GM19238 (cell line): Measurements from ENCODE around the gene DDR2.
"Not testable (repeated sequence)": the region's sequence is repeated elsewhere in the genome, so short reads cannot be mapped to it uniquely, and the experiment has no call there.

Experiments
- DNase-seq: peaks from one replicate; pipeline ENCODE4 v3.0.0; 2011; ENCODE audit warnings: low spot score; ENCODE audit not compliant: insufficient read length

Gene DDR2

DNA sequence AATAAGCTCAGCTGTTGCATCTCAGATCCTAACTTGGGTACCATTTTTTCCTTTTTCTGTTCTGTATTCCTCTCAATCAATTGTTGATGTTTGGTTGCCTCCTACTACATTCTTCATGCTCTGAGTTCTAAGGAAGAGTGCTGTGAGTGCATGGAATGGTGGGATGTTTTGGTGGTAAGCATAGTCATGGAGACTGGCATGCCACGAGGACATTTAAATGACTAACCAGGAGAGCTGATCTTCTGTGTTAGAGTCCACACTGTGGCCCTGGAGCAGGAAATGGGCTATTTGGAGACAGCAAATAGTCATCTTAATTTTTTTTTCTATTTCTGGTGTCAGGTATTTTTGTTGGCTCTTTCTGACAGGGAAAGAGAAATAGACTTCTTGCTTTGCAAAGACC is 88.7 kb downstream of the DDR2 start:
- DNase-seq, result no peak

DNA sequence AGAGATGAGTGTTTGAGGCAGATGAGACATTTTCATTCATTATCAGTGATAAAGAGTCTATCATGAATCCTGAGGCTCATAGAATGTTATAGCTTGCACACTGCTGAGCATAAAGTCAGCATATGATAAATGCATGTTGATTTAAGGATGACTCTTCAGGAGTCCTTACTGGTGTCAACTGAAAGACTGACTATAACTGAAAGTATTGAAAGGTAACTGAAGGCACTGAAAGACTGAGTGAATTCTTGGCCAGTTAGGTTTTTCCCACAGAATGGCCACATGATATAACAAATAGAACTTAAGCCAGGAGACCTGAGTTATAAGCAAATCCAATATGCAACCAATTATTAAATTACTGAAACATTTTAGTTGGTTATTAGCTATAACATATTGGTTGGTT is 89.2 kb downstream of the DDR2 start:
- DNase-seq, result no peak

DNA sequence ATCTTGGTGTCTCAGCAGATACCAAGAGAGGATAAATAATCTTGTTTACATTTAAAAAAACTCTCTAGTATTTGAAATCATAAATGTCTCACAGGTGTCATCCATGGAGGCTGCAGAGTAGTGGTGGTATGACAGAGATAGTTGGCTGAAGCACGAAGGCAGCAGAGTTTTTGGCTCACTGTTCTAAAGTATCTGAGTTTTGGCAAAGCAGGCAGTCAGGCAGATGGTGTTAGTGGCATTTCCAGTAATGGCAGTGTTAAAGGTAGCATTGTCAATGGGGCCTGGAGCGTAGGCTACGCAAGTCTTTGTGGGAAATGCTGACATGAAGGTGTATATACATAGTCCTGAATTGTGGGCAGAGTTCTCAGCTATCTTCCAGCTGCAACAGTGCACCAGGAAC is 89.8 kb downstream of the DDR2 start:
- no peak for DNase-seq

DNA sequence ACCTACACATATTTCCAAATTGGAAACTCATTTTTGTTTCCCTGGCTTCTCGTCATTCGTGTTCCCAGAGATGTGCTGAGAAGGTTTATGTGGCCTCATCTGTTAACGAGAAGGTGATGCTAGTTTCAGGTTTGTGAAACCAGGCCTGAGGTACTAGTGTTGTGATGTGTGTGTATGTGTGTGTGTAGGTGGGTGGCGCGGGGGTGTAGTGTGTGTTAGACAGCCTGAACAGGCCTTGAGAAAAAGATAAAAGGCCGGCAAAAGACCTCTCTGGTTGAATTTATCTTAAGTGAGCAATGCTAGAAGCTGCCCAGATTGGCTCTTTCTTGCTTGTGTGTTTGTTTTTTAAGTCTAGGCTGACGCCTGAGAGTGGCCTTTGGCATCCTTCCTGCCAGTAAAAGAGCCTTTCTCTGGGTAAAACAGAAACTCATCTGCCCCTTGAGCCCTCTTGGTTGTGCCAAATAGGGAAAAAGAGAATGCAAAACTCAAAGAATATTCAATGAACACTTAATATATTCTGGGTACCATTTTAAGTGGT is 92.4 kb downstream of the DDR2 start:
- DNase-seq, result no peak

DNA sequence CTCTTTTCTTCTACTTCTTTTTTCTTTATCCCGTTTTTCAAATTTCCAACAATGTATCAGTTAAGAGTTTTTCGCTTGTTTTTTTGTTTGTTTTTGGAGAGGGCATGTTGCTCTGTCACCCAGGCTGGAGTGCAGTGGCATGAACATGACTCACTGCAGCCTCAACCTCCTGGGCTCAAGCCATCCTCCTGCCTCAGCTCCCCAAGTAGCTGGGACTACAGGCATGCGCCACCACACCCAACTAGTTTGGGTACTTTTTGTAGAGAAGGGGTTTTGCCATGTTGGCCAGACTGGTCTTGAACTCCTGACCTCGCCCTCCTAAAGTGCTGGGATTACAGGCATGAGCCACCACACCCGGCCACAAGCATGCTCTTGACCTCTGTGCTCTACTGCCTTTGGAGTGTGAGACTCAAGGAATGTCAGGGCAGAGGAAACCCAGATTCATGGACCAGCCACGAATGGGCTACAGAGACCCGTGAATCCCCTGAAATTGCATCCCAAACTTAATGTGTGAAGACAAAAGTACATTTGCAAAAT is 93.1 kb downstream of the DDR2 start:
- DNase-seq, result no peak

DNA sequence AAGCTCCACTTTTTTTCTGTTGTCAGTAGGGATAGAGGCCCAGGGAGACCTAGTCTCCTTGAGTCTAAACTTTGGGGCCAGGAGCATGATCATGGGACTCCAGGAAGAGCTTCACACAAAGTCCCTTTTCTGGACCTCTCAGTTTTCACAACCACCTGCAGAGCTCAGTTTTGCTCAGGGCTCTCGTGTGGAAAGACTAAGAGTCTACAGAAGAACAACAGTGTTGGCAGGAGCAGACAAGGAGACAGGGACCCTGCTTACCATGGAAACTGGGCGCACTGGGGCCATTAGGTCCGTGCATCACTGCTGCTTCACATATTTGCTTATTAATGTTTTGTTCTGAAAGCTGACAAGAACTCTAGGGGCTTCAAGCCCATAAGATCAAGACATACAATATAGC is 94.3 kb downstream of the DDR2 start:
- no peak for DNase-seq

DNA sequence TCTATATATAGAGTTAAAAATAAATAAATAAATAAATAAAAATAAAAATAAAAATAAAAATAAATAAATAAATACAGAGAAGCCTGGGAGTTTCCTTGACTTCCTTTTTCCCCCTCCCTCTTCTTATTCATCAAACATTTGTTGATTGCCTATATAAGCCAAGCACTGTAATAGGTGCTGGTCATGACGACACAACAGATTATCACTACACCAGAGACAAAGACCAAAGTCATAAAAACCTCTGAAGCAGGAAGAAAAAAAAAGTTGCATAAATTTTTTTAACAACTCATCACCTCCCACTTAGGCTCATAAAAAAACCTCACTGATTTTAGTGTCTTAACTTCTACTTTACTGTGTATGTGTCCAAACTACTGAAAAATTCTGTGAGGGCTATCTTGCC is 95.2 kb downstream of the DDR2 start:
- not testable (repeated sequence) for DNase-seq

DNA sequence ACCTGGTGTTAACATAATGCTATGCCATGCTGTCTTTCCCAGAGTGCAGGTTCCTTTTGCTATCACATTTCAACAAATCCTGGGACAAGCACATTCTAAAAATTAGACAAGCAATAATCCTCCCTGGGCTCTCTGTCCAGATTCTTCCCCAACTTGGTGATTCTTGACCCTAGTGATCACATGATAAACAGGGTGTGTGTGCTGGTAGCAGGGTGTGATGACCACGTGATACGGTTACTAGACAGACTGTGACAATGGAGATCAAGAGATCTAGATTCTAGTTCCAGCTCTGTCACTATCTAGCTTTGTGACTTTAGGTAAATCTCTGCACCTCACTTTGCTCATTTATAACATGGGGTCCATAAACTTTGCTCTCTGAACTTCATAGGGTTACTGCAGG is 96.3 kb downstream of the DDR2 start:
- no peak for DNase-seq

DNA sequence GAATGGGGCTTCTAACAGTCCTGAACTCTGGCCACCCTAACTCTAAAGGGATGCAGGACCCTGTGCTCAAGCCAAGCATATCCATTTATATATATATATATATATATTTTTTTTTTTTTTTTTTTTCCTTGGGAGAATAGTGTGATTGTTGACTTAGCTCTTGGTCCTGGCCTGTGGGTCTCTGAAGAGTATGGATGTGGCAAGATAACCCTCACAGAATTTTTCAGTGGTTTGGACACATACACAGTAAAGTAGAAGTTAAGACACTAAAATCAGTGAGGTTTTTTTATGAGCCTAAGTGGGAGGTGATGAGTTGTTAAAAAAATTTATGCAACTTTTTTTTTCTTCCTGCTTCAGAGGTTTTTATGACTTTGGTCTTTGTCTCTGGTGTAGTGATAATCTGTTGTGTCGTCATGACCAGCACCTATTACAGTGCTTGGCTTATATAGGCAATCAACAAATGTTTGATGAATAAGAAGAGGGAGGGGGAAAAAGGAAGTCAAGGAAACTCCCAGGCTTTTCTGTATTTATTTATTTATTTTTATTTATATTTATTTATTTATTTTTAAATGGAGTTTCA is 97.0 kb downstream of the DDR2 start:
- DNase-seq, result not testable (repeated sequence)

DNA sequence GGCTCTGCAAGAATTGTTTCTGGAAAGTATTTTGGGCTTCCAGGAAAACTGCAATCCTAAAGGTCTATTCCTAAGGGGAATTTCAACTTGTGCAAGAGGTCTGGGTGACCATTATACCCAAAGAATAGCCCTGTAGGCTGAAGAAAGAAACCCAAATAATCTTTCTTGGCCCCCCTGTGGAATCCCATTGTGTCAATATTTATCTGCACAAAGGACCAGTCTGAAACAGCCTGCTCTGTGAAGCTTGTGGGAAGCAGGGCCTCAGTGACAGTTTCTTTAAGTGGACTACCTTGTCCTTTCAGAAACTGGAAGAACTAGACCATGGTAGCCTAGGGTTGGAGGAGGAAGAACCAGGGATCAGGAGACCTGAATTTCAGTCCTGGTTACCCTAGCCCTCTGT is 99.8 kb downstream of the DDR2 start:
- no peak for DNase-seq

DNA sequence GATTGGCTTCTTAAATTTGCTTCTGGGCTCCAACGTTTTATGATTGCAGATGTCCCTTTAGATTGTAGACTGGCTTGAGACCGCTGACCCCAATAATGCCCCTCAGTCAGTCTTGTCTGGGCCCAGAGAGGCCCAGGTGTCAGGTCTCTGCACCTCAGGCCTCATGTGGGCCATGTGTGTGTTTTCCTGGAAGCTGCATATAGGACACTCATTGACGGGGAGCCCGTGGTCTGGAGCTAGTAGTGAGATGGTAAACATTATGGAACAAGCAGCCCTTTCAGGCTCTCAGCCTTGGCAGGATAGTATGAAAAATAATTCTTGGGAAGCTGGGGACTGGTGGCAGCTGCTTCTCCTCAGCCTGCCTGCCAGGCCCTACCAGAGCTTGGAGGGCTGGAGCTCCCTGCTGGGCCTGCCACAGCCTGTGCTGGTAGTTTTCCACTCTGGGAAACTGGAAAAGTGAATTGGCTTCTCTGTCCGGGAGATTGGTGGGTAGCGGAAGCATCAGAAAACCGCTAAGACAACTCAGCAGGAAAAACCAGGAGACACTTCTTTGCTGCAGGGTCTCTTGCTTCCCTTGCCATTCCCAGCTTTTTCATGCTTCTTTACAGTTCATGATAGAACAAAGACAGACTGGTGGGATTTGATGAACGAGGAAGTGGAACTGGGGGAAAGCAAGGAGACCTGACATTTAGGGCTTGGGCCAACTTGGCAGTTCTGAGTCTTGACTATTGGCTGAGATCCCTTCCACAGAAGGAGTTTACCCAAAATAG is 100.5 kb downstream of the DDR2 start:
- DNase-seq, result no peak

DNA sequence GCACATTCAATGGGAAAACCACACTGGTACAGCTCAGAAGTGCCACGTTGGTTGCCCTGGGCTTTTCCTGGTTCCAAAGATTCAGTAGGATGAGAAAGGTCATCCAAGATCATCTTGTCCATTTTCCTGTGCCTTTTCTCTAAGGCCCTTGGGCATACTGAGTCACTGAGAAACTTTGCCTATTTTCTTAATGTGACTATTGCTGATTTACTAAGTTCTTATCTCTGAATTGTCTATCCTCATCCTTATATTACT is 101.0 kb downstream of the DDR2 start:
- DNase-seq, result no peak

DNA sequence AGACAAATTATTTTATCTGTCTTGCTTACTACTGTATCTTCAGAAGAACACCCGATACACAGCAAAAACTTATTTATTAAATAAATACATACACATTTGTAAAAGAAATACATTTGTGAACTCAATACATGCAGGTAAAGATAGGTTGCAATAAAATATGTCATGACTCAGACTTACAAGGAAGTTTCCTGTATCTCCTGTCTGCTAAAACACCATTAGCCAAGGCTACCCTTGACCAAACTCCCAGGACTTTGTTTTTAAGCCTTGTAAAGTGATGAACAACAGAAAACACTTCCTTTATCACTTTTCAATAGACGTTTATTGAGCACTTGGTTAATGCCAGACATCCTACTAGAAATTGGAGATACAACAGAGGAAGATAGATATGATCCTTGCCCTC is 101.8 kb downstream of the DDR2 start:
- DNase-seq, result no peak

DNA sequence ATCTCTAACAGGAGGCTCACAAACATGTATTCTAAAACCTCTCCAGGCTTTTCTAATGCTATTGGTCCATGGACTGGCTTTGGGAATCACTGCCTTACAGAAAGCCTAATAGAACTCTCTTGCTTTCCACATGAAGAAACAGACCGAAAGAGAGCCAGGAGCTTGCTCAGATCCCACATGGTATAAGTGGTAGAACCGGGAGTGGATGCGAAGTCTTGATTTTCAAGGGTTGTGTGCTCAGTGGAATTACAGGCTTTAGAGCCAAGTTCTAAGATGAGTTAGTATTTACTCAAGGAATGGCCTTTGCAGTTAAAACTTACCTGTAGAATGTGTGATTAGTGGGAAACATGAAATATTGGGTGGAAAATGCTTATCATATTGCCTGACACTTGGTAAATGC is 103.9 kb downstream of the DDR2 start:
- DNase-seq, result no peak

DNA sequence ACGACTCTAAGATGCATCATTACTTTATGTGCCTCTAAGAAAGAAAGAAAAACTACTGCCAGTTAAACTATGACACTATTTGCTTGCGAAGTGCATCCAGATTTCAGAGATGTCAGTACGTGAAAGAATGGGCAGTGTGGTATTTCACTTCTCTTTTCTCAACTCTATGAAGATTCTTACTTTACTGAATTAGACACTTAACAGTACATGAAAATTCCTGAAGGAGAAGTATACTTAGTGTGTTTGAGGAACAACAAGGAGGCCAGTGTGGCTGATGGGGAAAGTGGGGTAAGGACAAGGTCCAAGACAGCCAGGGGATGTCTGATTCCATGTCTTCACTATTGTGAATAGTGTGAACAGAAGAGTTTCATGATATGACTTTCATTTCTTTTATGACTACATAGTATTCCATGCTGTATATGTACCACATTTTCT is 104.4 kb downstream of the DDR2 start:
- DNase-seq, result no peak

DNA sequence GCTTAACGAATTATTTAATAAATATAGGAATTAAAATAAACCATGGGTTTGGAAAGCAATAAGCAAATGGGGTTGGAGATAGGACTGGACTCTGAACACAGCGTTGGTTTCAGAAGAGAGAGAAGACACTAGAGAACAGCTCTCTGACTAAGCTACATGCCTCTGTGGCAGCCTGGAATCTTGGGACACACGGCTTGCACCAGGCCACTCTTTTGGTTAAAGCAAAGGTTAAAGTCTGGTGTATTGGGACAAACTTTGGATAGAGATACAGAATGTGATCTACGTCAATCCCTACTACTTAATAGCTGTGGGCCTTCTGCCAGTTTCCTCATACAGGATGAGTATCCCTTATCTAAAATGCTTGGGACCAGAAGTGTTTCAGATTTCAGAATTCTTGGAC is 108.5 kb downstream of the DDR2 start:
- DNase-seq, result no peak

DNA sequence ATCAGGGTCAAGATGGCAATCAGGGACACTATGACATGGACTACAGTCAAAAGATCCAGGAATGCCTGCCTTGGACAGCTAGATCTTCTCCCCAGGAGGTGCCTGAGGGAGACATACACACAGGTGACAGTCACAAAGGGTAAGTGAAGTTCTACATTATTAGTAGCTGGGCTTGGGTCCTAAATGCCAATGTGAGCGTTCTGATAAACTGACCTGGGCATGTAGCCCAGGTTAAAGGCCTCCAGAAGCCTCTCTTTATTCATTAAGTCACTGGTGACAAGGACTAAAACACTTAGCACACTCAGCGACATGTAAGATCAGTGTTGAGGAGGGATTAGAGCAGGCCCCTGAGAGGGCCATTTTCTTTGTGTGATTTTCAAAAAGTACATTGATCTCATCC is 109.3 kb downstream of the DDR2 start:
- no peak for DNase-seq

DNA sequence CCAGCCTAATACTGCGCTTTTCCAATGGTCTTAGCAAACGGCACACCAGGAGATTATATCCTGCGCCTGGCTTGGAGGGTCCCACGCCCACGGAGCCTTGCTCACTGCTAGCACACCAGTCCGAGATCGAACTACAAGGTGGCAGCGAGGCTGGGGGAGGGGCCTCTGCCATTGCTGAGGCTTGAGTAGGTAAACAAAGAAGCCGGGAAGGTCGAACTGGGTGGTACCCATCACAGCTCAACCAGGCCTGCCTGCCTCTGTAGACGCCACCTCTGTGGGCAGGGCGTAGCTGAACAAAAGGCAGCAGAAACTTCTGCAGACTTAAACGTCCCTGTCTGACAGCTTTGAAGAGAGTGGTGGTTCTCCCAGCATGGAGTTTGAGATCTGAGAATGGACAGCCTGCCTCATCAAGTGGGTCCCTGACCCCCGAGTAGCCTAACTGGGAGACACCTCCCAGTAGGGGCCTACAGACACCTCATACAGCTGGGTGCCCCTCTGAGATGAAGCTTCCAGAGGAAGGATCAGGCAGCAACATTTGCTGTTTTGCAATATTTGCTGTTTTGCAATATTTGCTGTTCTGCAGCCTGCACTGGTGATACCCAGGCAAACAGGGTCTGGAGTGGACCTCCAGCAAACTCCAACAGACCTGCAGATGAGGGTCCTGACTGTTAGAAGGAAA is 114.1 kb downstream of the DDR2 start:
- DNase-seq, result not testable (repeated sequence)

DNA sequence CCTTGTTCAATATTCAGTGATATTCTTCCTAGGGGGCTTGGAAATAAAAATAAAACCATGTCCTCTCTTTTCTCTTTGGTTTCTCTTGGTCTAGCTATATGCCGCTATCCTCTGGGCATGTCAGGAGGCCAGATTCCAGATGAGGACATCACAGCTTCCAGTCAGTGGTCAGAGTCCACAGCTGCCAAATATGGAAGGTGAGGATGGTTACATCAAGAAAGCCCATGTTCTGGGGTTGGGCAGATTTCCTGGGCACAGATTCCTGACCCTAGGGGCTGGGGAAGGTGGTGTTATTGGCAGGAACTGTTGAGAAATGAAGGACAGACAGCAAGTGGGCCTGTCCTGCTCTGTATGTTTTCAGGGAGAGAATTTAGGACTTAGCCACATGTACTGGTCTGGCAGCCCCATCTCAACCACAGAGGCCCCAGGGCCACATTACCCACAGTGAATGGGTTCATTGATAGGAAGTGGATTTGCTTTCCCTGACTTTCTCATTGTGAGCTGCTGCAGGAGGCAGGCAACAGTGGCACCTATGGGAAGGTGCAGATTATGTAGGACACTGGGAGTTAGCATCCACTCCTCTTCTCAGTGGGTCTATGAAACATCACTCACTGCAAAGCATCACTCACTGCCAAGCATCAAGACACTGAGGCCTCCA is 120.9 kb downstream of the DDR2 start:
- DNase-seq, result no peak

DNA sequence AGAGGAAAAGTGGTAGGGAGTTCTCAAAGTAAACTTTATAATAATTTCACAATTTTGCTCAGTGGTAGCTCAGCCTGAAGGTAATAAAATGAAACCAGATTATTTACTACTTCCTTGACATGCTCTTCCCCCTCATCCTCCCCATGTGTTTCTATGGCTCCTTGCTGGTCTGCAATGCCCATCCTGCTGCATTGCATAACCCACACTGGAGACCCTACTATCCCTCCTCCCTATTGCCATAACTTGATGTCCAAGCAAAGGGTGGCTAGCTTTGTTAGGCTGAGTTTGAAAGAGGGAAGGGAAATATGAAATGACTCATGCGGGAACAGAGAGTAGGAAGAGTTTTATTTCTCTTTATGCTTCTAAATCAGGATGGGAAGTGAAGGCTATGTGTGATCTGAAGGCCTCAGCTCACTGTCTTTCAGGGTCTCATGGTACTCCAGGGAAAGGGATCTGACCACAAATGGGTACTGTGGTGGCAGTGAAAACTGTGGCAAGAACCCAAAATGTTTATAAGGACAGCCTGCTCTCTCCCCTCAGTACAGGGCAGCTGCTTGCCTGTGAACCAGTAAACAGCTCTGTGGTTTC is 121.8 kb downstream of the DDR2 start:
- DNase-seq, result no peak

DNA sequence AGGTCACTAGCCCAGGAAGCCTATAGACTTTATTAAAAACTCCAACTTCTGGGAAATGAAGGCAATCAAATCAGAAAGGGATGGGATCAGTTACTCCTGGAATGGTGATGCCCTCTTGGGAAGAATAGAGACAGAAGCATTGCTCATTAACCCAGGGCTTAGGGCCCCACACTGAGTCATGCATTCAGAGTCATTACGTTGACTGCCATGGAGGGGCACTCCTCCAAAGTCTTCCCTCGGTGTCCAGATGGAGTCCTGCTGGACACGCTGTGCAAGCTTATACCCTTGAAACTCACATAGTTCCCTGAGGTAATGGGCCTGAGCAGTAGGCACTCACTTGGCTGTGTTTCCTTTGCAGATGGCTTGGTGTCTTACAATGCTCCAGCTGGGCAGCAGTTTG is 123.0 kb downstream of the DDR2 start:
- DNase-seq, result no peak

DNA sequence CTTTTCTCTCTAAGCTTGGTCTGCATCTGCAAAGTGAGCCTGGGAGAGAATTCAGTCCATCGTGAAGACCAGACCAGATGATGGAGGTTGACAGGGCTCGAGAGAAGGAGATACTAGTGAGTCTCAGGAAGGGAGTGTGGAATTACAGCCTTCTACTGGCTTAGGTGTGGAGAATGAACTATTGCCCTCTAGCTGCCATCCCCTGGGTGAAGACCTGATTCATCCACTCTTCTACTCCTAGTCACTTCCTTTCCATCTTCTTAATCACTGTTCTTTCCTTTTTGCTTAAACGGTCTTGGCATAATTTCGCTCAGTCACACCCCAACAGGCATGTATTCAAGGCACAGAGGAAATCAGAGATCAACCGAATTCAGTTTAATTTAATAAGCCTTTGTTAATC is 124.3 kb downstream of the DDR2 start:
- no peak for DNase-seq
